NB4 (cell line): ENCODE results near the gene CDKL4.

ENCODE experiments used
- CTCF ChIP-seq: IDR thresholded peaks from one replicate; pipeline ENCODE4 v1.5.1; 2012; ENCODE audit warnings: low read depth, low read length
- POLR2A ChIP-seq: IDR thresholded peaks from 2 replicates; pipeline ENCODE4 v1.6.1; 2011; ENCODE audit warnings: mild to moderate bottlenecking; ENCODE audit not compliant: insufficient read length; ENCODE audit errors: extremely low read depth

GRCh38 chr2:39223909-39224308 lies 19.9 kb downstream of the CDKL4 start:
- TF ChIP-seq CTCF (no peak), POLR2A (no peak)
